DMS 273 treated with DMSO at 0.1 percent for 48 hours (cell line): ENCODE data around the gene MBD3L1.

Experiments used
- DNase-seq: peaks from one replicate; lab custom pipeline; 2025; lab: John Stamatoyannopoulos, UW

The MBD3L1 gene

DNA sequence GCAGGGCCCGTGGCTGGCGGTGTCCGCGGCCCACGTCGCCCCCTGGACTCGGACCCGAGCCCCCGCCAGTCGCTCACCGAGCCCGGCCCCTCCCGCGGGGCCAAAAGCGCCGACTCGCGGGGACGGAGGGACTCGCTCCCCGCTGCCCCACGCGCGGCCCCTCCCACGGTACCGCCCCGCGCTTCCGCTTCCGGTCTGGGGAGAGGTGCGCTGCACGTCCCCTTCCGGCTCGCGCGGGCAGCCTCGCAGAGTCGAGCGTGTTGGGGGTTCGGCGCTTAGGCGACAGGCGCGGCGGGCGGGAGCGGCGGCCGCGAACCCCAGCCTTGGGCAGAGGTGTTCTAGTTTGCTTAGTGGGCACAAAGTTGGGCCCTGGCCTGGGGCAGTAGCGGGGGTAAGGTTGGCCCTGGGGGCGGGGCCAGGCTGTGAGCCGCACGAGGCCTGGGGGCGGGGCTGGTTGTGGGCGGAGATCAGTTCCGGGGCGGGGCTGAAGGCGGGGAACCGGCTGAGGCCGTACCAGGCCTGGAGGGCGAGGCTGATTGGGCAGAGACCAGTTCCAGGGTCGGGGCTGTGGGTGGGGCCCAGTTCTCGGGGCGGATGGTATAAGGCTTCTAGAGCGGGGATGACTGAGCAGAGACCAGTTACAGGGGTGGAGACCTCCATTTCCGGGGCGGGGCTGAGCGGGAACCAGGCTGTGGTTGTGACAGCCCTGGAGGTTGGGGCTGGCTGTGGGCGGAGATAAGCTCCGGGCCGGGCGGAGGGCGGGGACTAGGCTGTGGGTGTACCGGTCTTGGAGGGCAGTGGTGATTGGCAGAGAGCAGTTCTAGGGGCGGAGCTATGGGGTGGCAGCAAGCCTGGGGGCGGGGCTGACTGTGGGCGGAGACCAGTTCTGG, at the start of gene MBD3L1, which contains the start of gene ZNF558:
MBD3L1 (plus strand) TSS at position 246 of the 890 bp plus-strand sequence. CDS start 10,302 bp downstream, outside the sequence.
ZNF558 (minus strand) TSS at position 173 of the 890 bp plus-strand sequence. CDS start 9,645 bp downstream, outside the sequence.
- peak; percentile 94 for DNase-seq

- no peak for DNase-seq
Observed at GRCh38 chr19:8794823-8795222, 37.4 kb upstream of the MBD3L1 start.

DNA sequence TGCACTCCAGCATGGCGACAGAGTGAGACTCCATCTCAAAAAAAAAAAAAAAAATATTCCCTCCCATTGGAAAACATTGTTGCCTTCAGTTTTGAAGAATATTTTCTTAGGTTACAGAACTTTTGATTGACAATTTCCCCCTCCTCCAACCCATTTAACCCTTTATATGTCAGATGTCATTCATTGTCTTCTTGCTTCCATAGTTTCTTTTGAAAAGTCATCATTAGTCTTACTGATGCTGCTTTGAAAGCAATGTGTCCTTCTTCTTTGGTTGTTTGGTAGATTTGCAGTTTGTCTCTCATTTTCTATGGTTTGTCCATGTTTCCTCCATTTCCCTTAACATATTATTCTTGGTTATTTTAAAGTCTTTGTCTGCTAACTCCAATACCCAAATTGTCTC, 25.5 kb upstream of the MBD3L1 start:
- no peak for DNase-seq

- no peak for DNase-seq
Observed at GRCh38 chr19:8811315-8812172, 20.6 kb upstream of the MBD3L1 start.

DNA sequence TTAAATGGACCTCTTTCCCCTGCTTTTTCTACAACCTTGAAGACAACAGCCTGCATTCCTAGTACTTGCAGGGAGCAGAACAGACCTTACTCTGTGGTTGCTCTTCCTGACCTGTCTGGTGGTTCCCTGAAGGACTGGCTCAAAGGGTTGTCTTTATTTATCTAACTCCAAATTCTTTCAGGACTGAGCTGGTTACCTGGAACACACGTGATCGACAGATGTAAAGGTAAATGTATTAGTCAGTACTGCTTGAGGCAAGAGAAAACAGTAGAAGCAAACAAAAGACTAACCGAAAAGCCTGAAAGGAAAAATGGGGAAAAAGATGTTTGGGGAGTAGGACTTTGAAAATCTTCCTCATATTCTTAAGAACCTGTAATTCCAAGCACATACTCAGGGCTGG, 18.0 kb upstream of the MBD3L1 start:
- no peak for DNase-seq

GRCh38 chr19:8815780-8816179, 16.4 kb upstream of the MBD3L1 start:
- no peak for DNase-seq

DNA sequence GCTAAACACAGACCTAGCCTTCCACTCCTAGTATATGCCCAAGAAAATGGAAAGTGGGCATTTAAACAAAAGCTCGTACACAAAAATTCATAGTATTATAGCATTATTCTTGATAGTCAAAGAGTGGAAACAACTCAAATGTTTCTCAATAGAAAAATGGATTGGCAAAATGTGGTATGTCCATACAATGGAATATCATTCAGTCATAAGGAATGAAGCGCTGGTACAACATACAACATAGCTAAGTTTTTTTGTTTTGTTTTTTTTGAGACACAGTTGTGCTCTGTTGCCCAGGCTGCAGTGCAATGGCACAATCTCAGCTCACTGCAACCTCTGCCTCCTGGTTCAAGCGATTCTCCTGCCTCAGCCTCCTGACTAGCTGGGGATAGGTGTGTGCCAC, 11.9 kb upstream of the MBD3L1 start:
- no peak for DNase-seq

DNA sequence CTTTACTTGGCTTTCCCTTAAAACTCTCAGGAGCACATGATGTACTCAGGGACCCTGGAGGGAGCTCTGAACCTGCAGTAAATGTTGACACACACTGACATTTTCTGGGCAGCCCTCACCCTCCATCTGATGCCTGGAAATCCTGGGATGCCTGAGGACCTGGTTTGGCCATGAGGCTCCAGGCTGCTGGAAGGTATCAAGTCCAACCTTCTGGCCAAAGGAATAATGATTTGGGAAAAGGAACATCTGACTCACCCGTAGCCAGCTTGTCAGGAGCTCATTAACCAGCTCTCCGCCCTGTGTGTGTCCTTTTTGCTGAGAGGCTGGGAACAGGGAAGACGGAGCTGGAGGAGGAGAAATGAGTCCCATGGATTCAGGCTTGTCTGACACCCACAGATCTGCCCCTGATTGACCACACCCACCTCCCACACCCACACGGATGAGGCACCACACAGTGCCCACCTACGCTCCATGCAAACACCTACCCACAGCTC, 10.4 kb upstream of the MBD3L1 start:
- no peak for DNase-seq

DNA sequence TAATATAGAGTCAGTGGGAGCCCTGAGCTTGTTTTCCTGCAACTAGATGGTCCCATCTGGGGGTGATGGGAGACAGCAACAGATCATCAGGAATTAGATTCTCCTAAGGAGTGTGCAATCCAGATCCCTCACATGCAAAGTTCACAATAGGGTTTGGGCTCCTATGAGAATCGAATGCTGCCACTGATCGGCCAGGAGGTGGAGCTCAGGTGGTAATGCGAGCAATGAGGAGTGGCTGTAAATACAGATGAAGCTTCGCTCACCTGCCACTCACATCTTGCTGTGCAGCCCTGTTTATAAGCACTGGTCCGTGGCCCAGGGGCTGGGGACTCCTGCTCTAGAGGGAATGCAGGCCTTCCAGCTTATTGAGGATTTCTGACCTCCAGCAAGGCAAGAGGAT, 5.8 kb upstream of the MBD3L1 start:
- DNase-seq: no peak

DNA sequence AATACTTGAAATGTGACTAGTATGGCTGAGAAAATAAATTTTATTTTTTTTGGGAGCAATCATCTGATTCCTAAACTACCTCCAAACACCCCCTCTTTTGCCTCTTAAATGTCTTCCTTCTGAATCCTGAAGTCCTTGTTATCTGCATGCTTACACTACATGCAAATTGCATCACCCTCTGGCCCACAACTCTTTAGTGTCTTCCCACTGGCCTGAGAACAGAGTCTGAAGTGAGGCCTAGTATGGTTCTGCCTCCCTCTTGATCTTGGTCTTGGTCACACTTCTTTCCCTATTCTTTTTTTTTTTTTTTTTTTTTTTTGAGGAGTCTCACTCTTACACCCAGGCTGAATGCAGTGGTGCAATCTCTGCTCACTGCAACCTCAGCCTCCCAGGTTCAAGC, 4.9 kb upstream of the MBD3L1 start:
- DNase-seq: no peak

- DNase-seq: no peak
Observed at GRCh38 chr19:8831373-8831772, 804 bp upstream of the MBD3L1 start.

GRCh38 chr19:8831832-8832131, 395 bp upstream of the MBD3L1 start:
- no peak for DNase-seq

DNA sequence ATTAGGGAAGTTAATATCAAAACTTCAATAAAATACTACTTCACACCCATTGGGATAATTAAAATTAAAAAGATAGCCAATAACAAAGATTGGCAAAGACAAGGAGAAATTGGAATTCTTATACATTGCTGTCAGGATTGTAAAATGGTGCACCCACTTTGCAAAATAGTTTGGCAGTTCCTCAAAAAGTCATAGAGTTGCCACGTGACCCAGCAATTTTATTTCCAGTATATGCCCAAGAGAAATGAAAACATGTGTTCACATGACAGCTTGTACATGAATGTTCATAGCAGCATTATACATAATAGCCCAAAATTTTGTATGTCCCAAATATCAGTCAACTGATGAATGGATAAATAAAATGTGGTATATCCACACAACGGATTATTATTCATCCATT, 3.3 kb downstream of the MBD3L1 start:
- no peak for DNase-seq

GRCh38 chr19:8835877-8836276, 3.7 kb downstream of the MBD3L1 start:
- no peak for DNase-seq

DNA sequence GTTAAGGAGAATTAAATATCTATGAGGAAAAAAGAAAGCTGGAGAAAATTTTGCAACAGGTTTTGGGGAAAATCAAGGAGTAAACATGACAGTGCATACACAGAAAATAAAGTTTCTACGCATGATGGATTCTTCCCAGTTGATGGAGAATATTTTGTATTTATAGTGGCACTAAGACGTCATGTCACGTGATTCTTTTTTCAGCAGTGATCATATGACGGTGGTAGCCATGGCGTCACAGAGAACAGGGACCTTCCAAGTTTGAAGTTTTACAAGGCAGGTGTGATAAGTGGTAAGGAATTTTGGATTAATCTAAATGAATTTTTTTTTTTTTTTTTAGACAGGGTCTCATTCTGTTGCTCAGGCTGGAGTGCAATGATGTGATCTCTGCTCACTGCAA, 8.5 kb downstream of the MBD3L1 start:
- no peak for DNase-seq

DNA sequence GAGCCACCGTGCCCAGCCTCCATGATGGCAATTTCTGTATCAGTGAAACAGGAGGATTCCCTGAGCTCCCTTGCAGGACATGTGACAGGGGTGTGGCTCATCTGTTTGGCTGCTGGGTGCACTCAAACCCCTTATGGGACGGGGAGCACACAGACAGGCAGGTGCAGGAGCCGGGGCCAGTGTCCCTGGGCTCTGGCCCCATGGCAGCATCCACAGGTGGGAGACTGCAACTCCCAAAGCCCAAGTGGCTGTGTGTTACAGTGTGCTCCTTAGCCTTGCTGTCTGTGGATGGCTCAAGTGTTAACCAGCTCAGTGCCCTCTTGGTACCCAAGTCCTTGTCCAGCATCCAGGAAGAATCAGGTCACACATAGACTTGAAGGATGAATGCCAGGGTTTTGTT, 14.6 kb downstream of the MBD3L1 start:
- no peak for DNase-seq

DNA sequence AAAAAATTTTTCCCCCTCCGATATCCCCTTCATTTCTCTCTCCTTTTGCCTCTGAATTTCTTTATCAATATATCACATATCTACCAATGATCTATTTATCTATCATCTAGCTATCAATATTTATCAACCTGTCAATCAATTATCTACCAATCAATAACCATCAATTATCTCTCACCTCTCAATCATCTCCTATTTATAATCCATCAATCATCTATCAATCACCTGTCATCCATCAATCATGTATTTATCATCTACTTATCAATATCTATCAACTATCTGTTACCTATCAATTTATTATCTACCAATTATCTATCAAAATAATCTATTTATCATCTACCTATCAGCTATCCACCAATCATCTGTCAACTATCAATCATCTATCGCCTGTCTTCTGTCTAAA, 17.1 kb downstream of the MBD3L1 start:
- DNase-seq: no peak

GRCh38 chr19:8850488-8850887, 18.3 kb downstream of the MBD3L1 start:
- no peak for DNase-seq

DNA sequence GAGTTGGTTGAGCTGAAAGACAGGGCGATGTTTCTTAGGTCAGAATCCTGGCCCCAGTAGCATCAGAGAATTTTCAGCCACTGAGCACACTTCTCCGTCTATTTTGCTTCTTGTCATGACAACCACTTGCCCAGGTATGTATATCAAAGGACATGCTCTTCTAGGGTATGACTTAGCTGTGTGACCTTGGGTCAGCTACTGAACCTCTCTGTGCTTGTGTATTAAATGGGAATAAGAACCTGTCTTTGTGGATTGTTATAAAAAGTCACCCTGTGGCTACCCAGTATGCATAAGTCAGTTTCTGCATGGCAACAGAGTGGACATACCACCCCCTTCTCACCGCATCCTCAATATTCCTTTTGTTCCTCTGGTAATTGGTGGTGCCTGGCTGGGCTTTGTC, 26.1 kb downstream of the MBD3L1 start:
- no peak for DNase-seq

DNA sequence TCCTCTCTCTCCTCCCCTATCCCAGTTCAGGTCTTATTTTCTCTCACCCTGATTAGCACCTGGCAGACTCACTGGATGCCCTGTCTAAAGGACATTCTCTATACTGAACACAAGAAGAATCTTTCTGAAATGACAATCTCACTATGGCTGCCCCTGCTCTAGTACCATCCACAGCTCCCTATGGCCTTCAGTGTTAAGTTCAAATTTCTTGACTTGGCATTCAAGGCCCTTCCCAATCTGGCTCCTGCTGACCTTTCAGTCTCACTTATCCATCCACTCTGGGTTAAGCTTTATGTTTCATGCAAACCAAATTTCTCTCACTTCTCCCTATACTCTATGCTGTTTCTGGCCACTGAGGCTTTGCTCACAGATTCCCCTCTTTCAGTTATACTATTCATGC, 34.2 kb downstream of the MBD3L1 start:
- DNase-seq: no peak

DNA sequence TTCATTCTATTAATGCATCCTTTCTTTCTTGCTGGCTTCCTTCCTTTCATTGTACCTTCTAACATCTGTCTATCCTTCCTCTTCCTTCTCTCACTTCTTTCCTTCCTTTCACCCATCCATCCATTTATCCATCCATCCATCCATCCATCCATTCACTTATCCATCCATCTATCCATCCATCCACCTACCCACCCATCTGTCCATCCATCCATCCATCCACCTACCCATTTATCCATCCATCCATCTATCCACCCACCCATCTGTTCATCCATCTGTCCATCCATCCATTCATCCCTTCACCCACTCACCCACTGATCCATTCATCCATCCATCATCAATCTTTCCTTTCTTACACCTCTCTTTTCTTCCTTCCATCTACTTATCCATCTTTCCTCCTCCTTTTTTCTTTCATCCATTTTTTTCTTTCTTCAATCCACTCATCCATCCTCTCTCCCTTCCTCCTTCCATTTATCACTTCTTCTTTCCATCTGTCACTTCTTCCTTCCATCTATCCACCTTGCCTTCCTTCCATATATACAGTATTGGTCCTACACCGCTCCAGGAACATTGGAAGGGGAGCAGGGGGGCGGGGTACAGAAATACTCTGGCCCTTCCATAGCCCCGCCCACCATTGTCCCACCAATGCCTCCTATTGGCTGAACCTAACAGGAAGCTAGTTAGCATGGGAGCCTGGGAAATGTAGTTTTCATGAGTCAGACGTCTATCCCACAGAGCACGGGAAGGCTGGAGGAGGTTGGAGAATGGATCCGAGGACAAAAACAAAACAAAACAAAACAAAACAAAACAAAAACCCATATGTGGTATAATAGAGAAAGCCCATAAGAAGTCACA, 45.9 kb downstream of the MBD3L1 start:
- DNase-seq: no peak

DNA sequence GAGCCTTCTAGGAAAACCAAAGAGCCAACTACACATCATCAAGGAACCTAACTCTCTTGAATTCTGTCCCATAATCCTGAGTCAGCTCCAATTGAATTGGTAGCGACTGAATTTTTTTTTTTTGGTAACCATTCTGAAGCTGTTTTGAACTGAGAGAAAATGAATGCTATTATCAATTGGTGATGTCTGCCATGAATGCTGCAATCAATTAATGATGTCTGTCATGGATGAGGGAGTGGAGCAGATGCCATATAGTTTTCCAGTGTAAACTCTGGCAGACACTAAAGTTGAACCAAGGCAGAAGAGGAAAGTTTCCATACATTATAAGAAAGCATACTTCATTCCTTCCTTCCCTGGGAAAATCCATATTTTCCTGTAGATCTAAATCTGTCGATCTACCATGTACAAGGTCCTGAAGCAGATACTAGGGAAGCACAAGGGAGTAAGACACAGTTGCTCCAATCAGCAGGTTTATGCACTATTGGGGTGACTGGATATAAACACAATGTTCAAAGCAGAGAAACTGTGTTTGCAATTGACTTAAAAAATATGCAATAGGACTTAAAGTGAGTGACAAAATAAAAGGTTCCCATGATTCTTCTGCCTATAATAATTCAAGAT, 48.8 kb downstream of the MBD3L1 start:
- DNase-seq: no peak
